Measurements from ENCODE around the gene CUBN. TPM values are rescaled to one million over a fixed set of nuclear protein-coding genes. Genes with fewer than 3 reads are reported as not detected.

The CUBN gene
- total and polyA plus RNA-seq, 4 donors, result 5.1 to 10.6 (median 6.4) TPM

DNA sequence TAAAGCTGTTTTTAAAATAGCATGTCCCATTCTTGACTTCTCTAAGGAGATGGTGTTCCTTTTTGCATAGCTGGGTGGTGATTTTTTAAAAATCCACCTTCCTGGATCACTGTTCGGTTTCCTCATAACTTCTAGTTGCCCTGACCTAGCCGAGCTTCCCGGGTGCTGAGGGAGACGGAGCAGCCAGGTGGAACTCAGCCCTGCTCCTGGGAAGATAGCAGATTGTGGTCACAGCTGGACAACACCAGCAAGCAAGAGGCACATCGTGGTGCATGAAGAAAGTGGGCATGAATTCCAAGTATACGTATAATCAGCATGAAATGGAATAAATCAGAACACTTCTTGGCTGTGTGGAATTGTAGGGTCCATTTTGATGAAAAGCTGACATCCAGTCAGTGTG, 238.9 kb downstream of the CUBN start:
- Histone ChIP-seq H3K27ac (ENCODE audit: low read depth, low read length) (no peak overlapping the region), H3K9me3 (ENCODE audit: control insufficient read depth, insufficient read depth, low read length) (no peaks in the 10 kb centered on the region), H3K27me3 (ENCODE audit: control insufficient read depth, insufficient read depth, low read length) (no peaks in the 10 kb centered on the region), H3K36me3 (ENCODE audit: control insufficient read depth, insufficient read depth, low read length) (no peaks in the 10 kb centered on the region), H3K4me3 (ENCODE audit: low read depth, low read length) (no peak overlapping the region), H3K4me1 (ENCODE audit: control insufficient read depth, insufficient read depth, low read length) (peaks cover 7% of the 10 kb centered on the region)
- no peak for DNase-seq (ENCODE audit: low read depth in 4 of 6, low spot score in 6 of 6)
- 85% methylated on average over 6 of the region's 6 CpGs for WGBS (ENCODE audit: insufficient coverage)

DNA sequence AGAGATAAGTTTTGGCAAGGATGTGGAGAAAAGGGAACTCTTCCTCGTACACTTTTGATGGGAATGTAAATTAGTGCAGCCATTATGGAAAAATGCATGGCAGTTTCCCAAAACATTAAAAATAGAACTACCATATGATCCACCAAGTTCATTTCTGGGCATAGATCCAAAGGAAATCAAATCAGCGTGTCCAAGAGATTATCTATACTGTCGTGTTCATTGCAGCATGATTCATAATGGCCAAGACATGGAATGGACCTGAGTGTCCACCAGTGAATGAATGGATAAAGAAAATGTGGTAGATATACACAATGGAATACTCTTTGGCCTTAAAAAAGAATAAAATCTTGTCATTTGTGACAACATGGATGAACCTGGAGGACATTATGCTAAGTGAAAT, 242.0 kb downstream of the CUBN start:
- 90% methylated on average over 2 of the region's 3 CpGs for WGBS (ENCODE audit: insufficient coverage)
- Histone ChIP-seq H3K36me3 (ENCODE audit: control insufficient read depth, insufficient read depth, low read length) (no peaks in the 10 kb centered on the region), H3K27me3 (ENCODE audit: control insufficient read depth, insufficient read depth, low read length) (no peaks in the 10 kb centered on the region), H3K4me1 (ENCODE audit: control insufficient read depth, insufficient read depth, low read length) (peaks cover 7% of the 10 kb centered on the region), H3K9me3 (ENCODE audit: control insufficient read depth, insufficient read depth, low read length) (no peaks in the 10 kb centered on the region), H3K27ac (ENCODE audit: low read depth, low read length) (no peak overlapping the region), H3K4me3 (ENCODE audit: low read depth, low read length) (no peak overlapping the region)
- DNase-seq (ENCODE audit: low read depth in 4 of 6, low spot score in 6 of 6), result peak in 1 of 6 donors; percentile 80

DNA sequence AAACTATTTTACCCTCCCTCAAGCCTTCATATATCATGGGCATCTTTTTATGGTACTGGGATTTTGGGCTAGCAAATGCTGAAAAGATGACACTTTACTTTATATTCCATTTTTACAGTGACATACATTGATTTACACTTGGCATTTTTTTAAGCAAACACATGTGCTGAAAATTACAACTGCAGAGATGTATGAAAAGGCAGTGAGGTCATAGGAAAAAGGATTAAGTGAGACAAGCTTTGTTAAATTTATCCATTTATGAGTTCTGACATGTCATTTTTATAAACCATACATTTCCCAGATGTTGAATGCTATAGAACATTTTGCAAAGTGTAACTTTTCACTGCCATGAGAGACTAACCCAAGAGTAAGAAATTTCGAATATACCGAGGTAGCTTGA, 243.6 kb downstream of the CUBN start:
- Histone ChIP-seq H3K27me3 (ENCODE audit: control insufficient read depth, insufficient read depth, low read length) (no peaks in the 10 kb centered on the region), H3K4me3 (ENCODE audit: low read depth, low read length) (no peak overlapping the region), H3K4me1 (ENCODE audit: control insufficient read depth, insufficient read depth, low read length) (peaks cover 3% of the 10 kb centered on the region), H3K27ac (ENCODE audit: low read depth, low read length) (no peak overlapping the region), H3K9me3 (ENCODE audit: control insufficient read depth, insufficient read depth, low read length) (no peaks in the 10 kb centered on the region), H3K36me3 (ENCODE audit: control insufficient read depth, insufficient read depth, low read length) (no peaks in the 10 kb centered on the region)
- no peak for DNase-seq (ENCODE audit: low read depth in 4 of 6, low spot score in 6 of 6)
- 100% methylated on average over 2 of the region's 2 CpGs for WGBS (ENCODE audit: insufficient coverage)

GRCh38 chr10:16884497-16884896, 245.1 kb downstream of the CUBN start:
- no peaks in the 10 kb centered on the region for H3K9me3 ChIP-seq (ENCODE audit: control insufficient read depth, insufficient read depth, low read length)
- H3K27ac ChIP-seq (ENCODE audit: low read depth, low read length), result no peak overlapping the region
- 100% methylated on average over 2 of the region's 2 CpGs for WGBS (ENCODE audit: insufficient coverage)

DNA sequence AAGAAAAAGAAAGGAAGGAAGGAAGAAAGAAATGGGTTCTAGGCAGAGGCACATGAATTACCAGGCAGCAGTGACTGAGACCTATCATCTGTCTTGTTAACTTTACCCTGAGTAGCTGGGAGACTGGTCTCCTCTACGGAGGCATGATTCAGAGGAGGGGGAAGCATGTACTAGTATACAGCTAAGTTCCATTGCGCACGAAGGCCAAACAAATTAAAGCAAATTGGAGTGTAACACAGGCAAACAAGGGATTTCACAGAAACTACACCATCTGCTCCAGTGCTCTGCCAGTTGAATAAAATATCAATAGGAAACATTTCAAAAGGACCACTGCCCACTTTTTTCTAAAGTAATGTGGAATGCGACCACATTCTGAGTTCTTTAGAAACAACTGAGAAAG, 246.5 kb downstream of the CUBN start:
- no CpG with 5 or more reads among the region's 4 CpGs for WGBS (ENCODE audit: insufficient coverage)
- H3K4me3 ChIP-seq (ENCODE audit: low read depth, low read length), result no peak overlapping the region
- peak in 2 of 6 donors; percentile 79 to 92 for DNase-seq (ENCODE audit: low read depth in 4 of 6, low spot score in 6 of 6)

More at GRCh38 chr10:16884497-16884896, 245.1 kb downstream of the CUBN start:
- no peak for DNase-seq (ENCODE audit: low read depth in 4 of 6, low spot score in 6 of 6)
- Histone ChIP-seq H3K4me3 (ENCODE audit: low read depth, low read length) (no peak overlapping the region), H3K4me1 (ENCODE audit: control insufficient read depth, insufficient read depth, low read length) (no peaks in the 10 kb centered on the region), H3K27me3 (ENCODE audit: control insufficient read depth, insufficient read depth, low read length) (no peaks in the 10 kb centered on the region), H3K36me3 (ENCODE audit: control insufficient read depth, insufficient read depth, low read length) (no peaks in the 10 kb centered on the region)

DNA sequence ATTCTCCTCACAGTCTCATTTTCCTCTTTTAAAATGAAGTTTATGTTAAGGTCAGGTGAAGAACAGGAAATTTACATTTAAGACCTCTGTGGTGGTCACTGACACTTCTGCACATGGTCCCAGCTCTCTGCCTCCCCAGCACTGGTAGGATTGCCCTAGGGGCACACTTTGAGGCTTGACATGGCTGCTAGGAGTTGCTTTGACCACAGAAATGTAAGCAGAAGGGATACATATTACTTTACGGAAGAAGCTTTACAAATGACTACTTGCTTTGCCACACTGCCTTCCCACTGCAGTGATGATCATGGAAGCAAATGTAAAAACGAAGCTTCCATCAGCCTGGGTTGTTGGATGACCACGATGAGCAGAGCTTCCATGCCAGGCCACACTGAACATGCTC, 259.3 kb downstream of the CUBN start:
- Histone ChIP-seq H3K4me1 (ENCODE audit: control insufficient read depth, insufficient read depth, low read length) (no peaks in the 10 kb centered on the region), H3K27me3 (ENCODE audit: control insufficient read depth, insufficient read depth, low read length) (no peaks in the 10 kb centered on the region), H3K36me3 (ENCODE audit: control insufficient read depth, insufficient read depth, low read length) (no peaks in the 10 kb centered on the region), H3K9me3 (ENCODE audit: control insufficient read depth, insufficient read depth, low read length) (no peaks in the 10 kb centered on the region), H3K4me3 (ENCODE audit: low read depth, low read length) (no peak overlapping the region), H3K27ac (ENCODE audit: low read depth, low read length) (no peak overlapping the region)
- no CpG with 5 or more reads among the region's 3 CpGs for WGBS (ENCODE audit: insufficient coverage)
- DNase-seq (ENCODE audit: low read depth in 4 of 6, low spot score in 6 of 6), result no peak

More for the DNA sequence above, 246.5 kb downstream of the CUBN start:
- H3K27ac ChIP-seq (ENCODE audit: low read depth, low read length), result no peak overlapping the region
- H3K9me3 ChIP-seq (ENCODE audit: control insufficient read depth, insufficient read depth, low read length), result no peaks in the 10 kb centered on the region
- no peaks in the 10 kb centered on the region for H3K27me3 ChIP-seq (ENCODE audit: control insufficient read depth, insufficient read depth, low read length)
- H3K36me3 ChIP-seq (ENCODE audit: control insufficient read depth, insufficient read depth, low read length), result no peaks in the 10 kb centered on the region
- no peaks in the 10 kb centered on the region for H3K4me1 ChIP-seq (ENCODE audit: control insufficient read depth, insufficient read depth, low read length)

DNA sequence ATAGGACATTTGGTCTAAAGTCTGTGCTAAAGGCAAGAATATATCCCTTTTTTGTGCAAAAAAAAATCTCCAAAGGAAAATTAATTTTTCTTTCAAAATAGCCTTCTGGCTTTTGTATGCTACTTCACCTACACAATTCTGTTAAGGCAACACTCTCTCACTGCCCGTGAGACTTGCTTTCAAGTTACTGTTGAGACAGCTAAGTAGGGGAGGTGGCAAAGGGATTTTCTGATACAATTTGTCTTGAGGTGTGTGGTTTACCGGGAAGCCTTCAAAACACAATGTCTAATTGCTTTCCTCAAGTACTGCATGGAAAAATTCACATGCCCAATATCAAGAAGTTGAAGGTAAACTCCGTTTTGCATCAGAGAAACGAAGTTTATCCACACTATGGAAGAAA, 261.6 kb downstream of the CUBN start:
- Histone ChIP-seq H3K4me3 (ENCODE audit: low read depth, low read length) (no peak overlapping the region), H3K4me1 (ENCODE audit: control insufficient read depth, insufficient read depth, low read length) (no peaks in the 10 kb centered on the region), H3K9me3 (ENCODE audit: control insufficient read depth, insufficient read depth, low read length) (no peaks in the 10 kb centered on the region), H3K27me3 (ENCODE audit: control insufficient read depth, insufficient read depth, low read length) (no peaks in the 10 kb centered on the region), H3K36me3 (ENCODE audit: control insufficient read depth, insufficient read depth, low read length) (no peaks in the 10 kb centered on the region), H3K27ac (ENCODE audit: low read depth, low read length) (no peak overlapping the region)
- no peak for DNase-seq (ENCODE audit: low read depth in 4 of 6, low spot score in 6 of 6)
- WGBS (ENCODE audit: insufficient coverage), result no CpG with 5 or more reads among the region's 4 CpGs

GRCh38 chr10:16867556-16867955, 262.1 kb downstream of the CUBN start:
- H3K9me3 ChIP-seq (ENCODE audit: control insufficient read depth, insufficient read depth, low read length), result no peaks in the 10 kb centered on the region
- H3K4me1 ChIP-seq (ENCODE audit: control insufficient read depth, insufficient read depth, low read length), result no peaks in the 10 kb centered on the region
- DNase-seq (ENCODE audit: low read depth in 4 of 6, low spot score in 6 of 6), result peak in 2 of 6 donors; percentile 61 to 72
- H3K27ac ChIP-seq (ENCODE audit: low read depth, low read length), result no peak overlapping the region
- no CpG with 5 or more reads among the region's 2 CpGs for WGBS (ENCODE audit: insufficient coverage)
- no peak overlapping the region for H3K4me3 ChIP-seq (ENCODE audit: low read depth, low read length)
- H3K27me3 ChIP-seq (ENCODE audit: control insufficient read depth, insufficient read depth, low read length), result no peaks in the 10 kb centered on the region
- H3K36me3 ChIP-seq (ENCODE audit: control insufficient read depth, insufficient read depth, low read length), result no peaks in the 10 kb centered on the region

GRCh38 chr10:16866541-16867275, 262.9 kb downstream of the CUBN start:
- Histone ChIP-seq H3K9me3 (ENCODE audit: control insufficient read depth, insufficient read depth, low read length) (no peaks in the 10 kb centered on the region), H3K4me1 (ENCODE audit: control insufficient read depth, insufficient read depth, low read length) (no peaks in the 10 kb centered on the region), H3K4me3 (ENCODE audit: low read depth, low read length) (no peak overlapping the region), H3K27ac (ENCODE audit: low read depth, low read length) (no peak overlapping the region), H3K27me3 (ENCODE audit: control insufficient read depth, insufficient read depth, low read length) (no peaks in the 10 kb centered on the region), H3K36me3 (ENCODE audit: control insufficient read depth, insufficient read depth, low read length) (no peaks in the 10 kb centered on the region)
- 88% methylated on average over 2 of the region's 7 CpGs for WGBS (ENCODE audit: insufficient coverage)
- DNase-seq (ENCODE audit: low read depth in 4 of 6, low spot score in 6 of 6), result peak in 2 of 6 donors; percentile 72 to 86

GRCh38 chr10:16865766-16866165, 263.8 kb downstream of the CUBN start:
- Histone ChIP-seq H3K27ac (ENCODE audit: low read depth, low read length) (no peak overlapping the region), H3K4me3 (ENCODE audit: low read depth, low read length) (no peak overlapping the region), H3K4me1 (ENCODE audit: control insufficient read depth, insufficient read depth, low read length) (no peaks in the 10 kb centered on the region), H3K9me3 (ENCODE audit: control insufficient read depth, insufficient read depth, low read length) (no peaks in the 10 kb centered on the region), H3K27me3 (ENCODE audit: control insufficient read depth, insufficient read depth, low read length) (no peaks in the 10 kb centered on the region), H3K36me3 (ENCODE audit: control insufficient read depth, insufficient read depth, low read length) (no peaks in the 10 kb centered on the region)
- WGBS (ENCODE audit: insufficient coverage), result 87% methylated on average over 7 of the region's 7 CpGs
- no peak for DNase-seq (ENCODE audit: low read depth in 4 of 6, low spot score in 6 of 6)
